PC-3 (cell line): ENCODE results near the gene CELA3B.

Experiments
- EZH2phosphoT487 ChIP-seq: fragments of 300-600 bp; sonication (generic); IDR thresholded peaks from 2 replicates; pipeline ENCODE4 v1.6.1; 2018; ENCODE audit warnings: mild to moderate bottlenecking, antibody characterized with exemption, low read length, borderline replicate concordance
- TF ChIP-seq, protein P1 (sequence below): fragments of 300-600 bp; sonication (generic); conservative IDR thresholded peaks from 2 replicates; pipeline ENCODE4 v1.5.1; 2017; ENCODE audit warnings: antibody characterized with exemption, low read depth, mild to moderate bottlenecking, low read length

DNA sequence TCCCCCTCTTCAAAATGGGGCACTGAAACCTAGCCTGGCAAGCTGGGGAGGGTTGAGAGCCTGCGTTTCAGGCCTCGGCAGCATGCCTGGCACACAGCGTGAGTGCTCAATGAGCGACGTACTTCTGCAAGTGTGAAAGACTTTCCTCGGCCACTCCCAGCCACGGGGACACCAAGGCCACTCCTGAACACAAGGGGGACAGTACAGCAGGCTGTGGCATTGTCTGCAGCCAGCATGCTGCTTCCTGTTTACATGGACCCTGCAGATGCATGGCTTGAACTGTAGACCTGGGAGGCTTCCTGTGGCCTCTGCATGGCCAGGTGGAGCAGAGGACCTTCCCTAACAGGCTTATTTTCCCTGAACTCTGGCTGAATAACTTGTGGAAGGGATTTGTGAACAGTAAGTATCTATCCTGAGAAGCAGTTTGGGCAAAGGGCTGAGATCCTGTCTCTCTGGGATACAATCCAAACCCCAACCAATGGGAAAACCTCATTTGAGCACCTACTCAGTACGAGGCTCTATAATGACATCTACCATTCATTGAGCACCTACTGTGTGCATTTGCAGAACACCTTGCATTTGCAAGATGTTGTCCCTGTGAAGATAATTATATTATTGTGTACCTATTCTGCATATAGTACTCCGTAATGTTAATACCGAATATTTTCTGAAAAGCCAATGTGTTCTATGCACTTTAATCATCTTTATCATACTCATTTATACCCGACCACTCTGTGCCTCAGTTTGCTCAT lies 29.8 kb upstream of the CELA3B start:
- TF ChIP-seq, protein P1, sequence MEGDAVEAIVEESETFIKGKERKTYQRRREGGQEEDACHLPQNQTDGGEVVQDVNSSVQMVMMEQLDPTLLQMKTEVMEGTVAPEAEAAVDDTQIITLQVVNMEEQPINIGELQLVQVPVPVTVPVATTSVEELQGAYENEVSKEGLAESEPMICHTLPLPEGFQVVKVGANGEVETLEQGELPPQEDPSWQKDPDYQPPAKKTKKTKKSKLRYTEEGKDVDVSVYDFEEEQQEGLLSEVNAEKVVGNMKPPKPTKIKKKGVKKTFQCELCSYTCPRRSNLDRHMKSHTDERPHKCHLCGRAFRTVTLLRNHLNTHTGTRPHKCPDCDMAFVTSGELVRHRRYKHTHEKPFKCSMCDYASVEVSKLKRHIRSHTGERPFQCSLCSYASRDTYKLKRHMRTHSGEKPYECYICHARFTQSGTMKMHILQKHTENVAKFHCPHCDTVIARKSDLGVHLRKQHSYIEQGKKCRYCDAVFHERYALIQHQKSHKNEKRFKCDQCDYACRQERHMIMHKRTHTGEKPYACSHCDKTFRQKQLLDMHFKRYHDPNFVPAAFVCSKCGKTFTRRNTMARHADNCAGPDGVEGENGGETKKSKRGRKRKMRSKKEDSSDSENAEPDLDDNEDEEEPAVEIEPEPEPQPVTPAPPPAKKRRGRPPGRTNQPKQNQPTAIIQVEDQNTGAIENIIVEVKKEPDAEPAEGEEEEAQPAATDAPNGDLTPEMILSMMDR, result no peak
- no peak for TF ChIP-seq EZH2phosphoT487
